Measurements from ENCODE around the gene TERT. TPM values are rescaled to one million over a fixed set of nuclear protein-coding genes. Genes with fewer than 3 reads are reported as not detected.
"Not testable (repeated sequence)": the region's sequence is repeated elsewhere in the genome, so short reads cannot be mapped to it uniquely, and the experiment has no call there.

TERT gene
- polyA plus RNA-seq, 2 of the 4 experiments (the other 2 are of a cell fraction), result 1.1 to 4.0 TPM

- FAIRE-seq (no peak), DNase-seq (ENCODE audit: low read depth in 1 of 2, low spot score in 1 of 2) (no peak), ATAC-seq (no peak)
- ChIA-PET POLR2A (no interaction called here), CTCF (interaction anchor here (2.2 to 2.8 kb wide), 2 partner anchors 11 to 302 kb away, joined by 5 to 10 read pairs; no protein-coding TSS in a partner anchor)
- Histone ChIP-seq H3K4me3 (peak overlapping the region; percentile 92), H3K27ac (no peak overlapping the region), H3K9me3 (no peaks in the 10 kb centered on the region), H3K4me2 (peak overlapping the region; percentile 98), H3K4me1 (peaks cover 19% of the 10 kb centered on the region)
- 94% methylated on average over 9 of the region's 9 CpGs for WGBS (ENCODE audit: missing lambda C conversion rate)
- TF ChIP-seq CHD2 (IDR thresholded peaks at IDR 0.05; ENCODE audit: low read length, partially characterized antibody) (no peak), CTCF (IDR thresholded peaks at IDR 0.05) (no peak), ELK1 (IDR thresholded peaks at IDR 0.05; ENCODE audit: low read depth, low read length) (no peak), REST (IDR thresholded peaks at IDR 0.05) (no peak), HMGXB4 (CRISPR knock-in tag; IDR thresholded peaks at IDR 0.05; ENCODE audit: borderline replicate concordance) (no peak), PHF8 (IDR thresholded peaks at IDR 0.05; ENCODE audit: borderline replicate concordance, low read depth) (no peak), ATOH8 (CRISPR knock-in tag; IDR thresholded peaks at IDR 0.05; ENCODE audit: low read depth) (no peak), RAD21 (conservative IDR thresholded peaks at IDR 0.05 in 1 of 2, IDR thresholded peaks at IDR 0.05 in 1 of 2) (no peak), EP300 (IDR thresholded peaks at IDR 0.05) (no peak), KDM1A (IDR thresholded peaks at IDR 0.05; ENCODE audit: low read depth) (no peak), ZSCAN20 (CRISPR knock-in tag; IDR thresholded peaks at IDR 0.05) (no peak), RARB (CRISPR knock-in tag; IDR thresholded peaks at IDR 0.05) (no peak), KDM5A (IDR thresholded peaks at IDR 0.05) (no peak), FOSL2 (IDR thresholded peaks at IDR 0.05) (no peak), FOSL2 (CRISPR knock-in tag; IDR thresholded peaks at IDR 0.05) (no peak), ZFP36 (IDR thresholded peaks at IDR 0.05; ENCODE audit: borderline replicate concordance, partially characterized antibody) (no peak), EHF (CRISPR knock-in tag; IDR thresholded peaks at IDR 0.05) (no peak), RNF2 (IDR thresholded peaks at IDR 0.05; ENCODE audit: borderline replicate concordance, low read depth) (no peak), CEBPB (IDR thresholded peaks at IDR 0.05) (no peak), HOXA7 (CRISPR knock-in tag; IDR thresholded peaks at IDR 0.05) (no peak), JUNB (IDR thresholded peaks at IDR 0.05) (no peak)
Measured at GRCh38 chr5:1343315-1343751, 48.5 kb upstream of the TERT start.

GRCh38 chr5:1342711-1343110, 47.8 kb upstream of the TERT start:
- DNase-seq (ENCODE audit: low read depth in 1 of 2, low spot score in 1 of 2); H3K27ac ChIP-seq; H3K4me2 ChIP-seq; FAIRE-seq; ATAC-seq; POLR2A ChIA-PET; H3K4me3 ChIP-seq; H3K9me3 ChIP-seq: not testable (repeated sequence)
- H3K4me1 ChIP-seq, result peaks cover 19% of the 10 kb centered on the region
- CTCF ChIA-PET, result interaction anchor here (2.8 kb wide), 1 partner anchor 302 kb away, joined by 10 read pairs; no protein-coding TSS in a partner anchor
- 92% methylated on average over 12 of the region's 14 CpGs for WGBS (ENCODE audit: missing lambda C conversion rate)
